Keratinocyte (primary cell): ENCODE data around the gene TPCN1.

Experiments
- EZH2 ChIP-seq: IDR thresholded peaks from one replicate; pipeline ENCODE4 v1.6.1; 2012; ENCODE audit warnings: inconsistent platforms, mild to moderate bottlenecking, low read length, moderate library complexity
- TF ChIP-seq, protein P1 (sequence below), 3 experiments: IDR thresholded peaks in 1 of 3; conservative IDR thresholded peaks in 1 of 3; optimal IDR thresholded peaks in 1 of 3; 2 replicates in 2 of 3; 3 replicates in 1 of 3; pipeline versions ENCODE3 to v1.5.1; 2011; ENCODE audit warnings: low read length in 3 of 3, mild to moderate bottlenecking in 3 of 3, moderate library complexity in 2 of 3, control low read depth in 1 of 3, inconsistent platforms in 1 of 3; ENCODE audit not compliant: insufficient read depth in 2 of 3; ENCODE audit errors: extremely low read depth in 1 of 3

DNA sequence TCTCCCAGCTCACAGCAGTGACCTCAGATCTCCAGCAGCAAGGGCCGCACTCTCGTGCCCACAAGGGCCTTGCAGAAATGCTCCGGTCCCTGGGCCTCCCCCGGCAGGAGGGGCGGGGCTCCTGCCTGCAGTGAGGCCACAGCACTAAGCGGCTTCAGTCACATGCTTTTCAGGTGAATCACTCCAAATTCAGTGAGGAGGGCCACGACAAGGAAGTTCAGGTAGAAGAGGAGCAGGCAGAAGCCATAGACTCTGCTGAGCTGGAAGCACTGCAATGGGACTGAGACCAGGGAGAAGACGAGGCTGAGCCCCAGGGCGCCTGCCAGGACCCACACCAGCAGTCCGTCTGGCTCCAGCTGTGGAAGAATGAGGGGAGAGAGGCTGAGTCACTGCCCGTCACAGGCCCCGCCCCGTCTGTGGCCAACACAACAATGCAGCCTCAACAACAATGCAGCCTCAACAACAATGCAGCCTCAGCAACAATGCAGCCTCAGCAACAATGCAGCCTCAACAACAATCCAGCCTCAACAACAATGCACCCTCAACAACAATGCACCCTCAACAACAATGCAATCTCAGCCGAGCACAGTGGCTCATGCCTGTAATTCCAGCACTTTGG lies 78.5 kb downstream of the TPCN1 start:
- TF ChIP-seq, protein P1, sequence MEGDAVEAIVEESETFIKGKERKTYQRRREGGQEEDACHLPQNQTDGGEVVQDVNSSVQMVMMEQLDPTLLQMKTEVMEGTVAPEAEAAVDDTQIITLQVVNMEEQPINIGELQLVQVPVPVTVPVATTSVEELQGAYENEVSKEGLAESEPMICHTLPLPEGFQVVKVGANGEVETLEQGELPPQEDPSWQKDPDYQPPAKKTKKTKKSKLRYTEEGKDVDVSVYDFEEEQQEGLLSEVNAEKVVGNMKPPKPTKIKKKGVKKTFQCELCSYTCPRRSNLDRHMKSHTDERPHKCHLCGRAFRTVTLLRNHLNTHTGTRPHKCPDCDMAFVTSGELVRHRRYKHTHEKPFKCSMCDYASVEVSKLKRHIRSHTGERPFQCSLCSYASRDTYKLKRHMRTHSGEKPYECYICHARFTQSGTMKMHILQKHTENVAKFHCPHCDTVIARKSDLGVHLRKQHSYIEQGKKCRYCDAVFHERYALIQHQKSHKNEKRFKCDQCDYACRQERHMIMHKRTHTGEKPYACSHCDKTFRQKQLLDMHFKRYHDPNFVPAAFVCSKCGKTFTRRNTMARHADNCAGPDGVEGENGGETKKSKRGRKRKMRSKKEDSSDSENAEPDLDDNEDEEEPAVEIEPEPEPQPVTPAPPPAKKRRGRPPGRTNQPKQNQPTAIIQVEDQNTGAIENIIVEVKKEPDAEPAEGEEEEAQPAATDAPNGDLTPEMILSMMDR (optimal IDR thresholded peaks at IDR 0.05 in 1 of 3, IDR thresholded peaks at IDR 0.05 in 1 of 3, conservative IDR thresholded peaks at IDR 0.05 in 1 of 3; ENCODE audit: extremely low read depth in 1 of 3, insufficient read depth in 2 of 3, low read length in 3 of 3): no peak
- TF ChIP-seq EZH2: no peak
